Vagina (tissue), 2 donors: ENCODE data around the gene RASSF10. TPM values are rescaled to one million over a fixed set of nuclear protein-coding genes. Genes with fewer than 3 reads are reported as not detected.

ENCODE experiments used
- DNase-seq, 2 donors: peaks; one replicate each; pipeline ENCODE4 v3.0.0-alpha.2; 2017; ENCODE audit errors: extremely low spot score in 2 of 2
- H3K27ac ChIP-seq: fragments of 200-600 bp; sonication (generic); one replicate; pipeline ENCODE4 v1.5.1; 2019
- H3K27me3 ChIP-seq: fragments of 200-600 bp; sonication (generic); one replicate; pipeline ENCODE4 v1.5.1; 2019
- H3K36me3 ChIP-seq, 2 donors: fragments of 200-600 bp; sonication (generic); one replicate each; pipeline ENCODE4 v1.5.1; 2017 to 2019
- H3K4me1 ChIP-seq: fragments of 200-600 bp; sonication (generic); one replicate; pipeline ENCODE4 v1.5.1; 2019
- H3K4me3 ChIP-seq, 2 donors: fragments of 200-600 bp; sonication (generic); 1 replicate in 1 of 2; 2 replicates in 1 of 2; pipeline ENCODE4 v1.5.1; 2016 to 2019
- H3K9me3 ChIP-seq: fragments of 200-600 bp; sonication (generic); one replicate; pipeline ENCODE4 v1.5.1; 2019
- POLR2A ChIP-seq, 2 donors: fragments of 450-650 bp; IDR thresholded peaks; one replicate each; pipeline ENCODE4 v1.6.1; 2017; ENCODE audit warnings: antibody characterized with exemption in 2 of 2, mild to moderate bottlenecking in 2 of 2, moderate library complexity in 2 of 2
- POLR2AphosphoS5 ChIP-seq, 2 donors: sonication (generic); formaldehyde crosslinking; IDR thresholded peaks; one replicate each; pipeline ENCODE4 v1.9.0; 2017; ENCODE audit warnings: antibody characterized with exemption in 2 of 2, mild to moderate bottlenecking in 2 of 2, low read depth in 1 of 2; ENCODE audit not compliant: insufficient read depth in 1 of 2
- intact Hi-C: fragments of 100-400 bp; cut with DNase I; formaldehyde crosslinking; loops from one replicate; pipeline ENCODE4 v1.15.1; 2023
- total RNA-seq: library from RNA; depleted of rRNA; stranded (reverse); fragments of >200 nt; gene quantifications from one replicate; pipeline ENCODE4 v1.2.3, GENCODE V29; 2016
- TF ChIP-seq, protein P1 (sequence below), 3 experiments: fragments of 450-650 bp in 2 of 3; fragments of 200-600 bp in 1 of 3; sonication (generic) in 1 of 3; IDR thresholded peaks; one replicate each; pipeline ENCODE4 v1.5.1; 2017 to 2019; ENCODE audit warnings: antibody characterized with exemption in 3 of 3, mild to moderate bottlenecking in 2 of 3, moderate library complexity in 2 of 3

Gene RASSF10
- total RNA-seq, 1 donor from 2014 or later: 3.7 TPM

DNA sequence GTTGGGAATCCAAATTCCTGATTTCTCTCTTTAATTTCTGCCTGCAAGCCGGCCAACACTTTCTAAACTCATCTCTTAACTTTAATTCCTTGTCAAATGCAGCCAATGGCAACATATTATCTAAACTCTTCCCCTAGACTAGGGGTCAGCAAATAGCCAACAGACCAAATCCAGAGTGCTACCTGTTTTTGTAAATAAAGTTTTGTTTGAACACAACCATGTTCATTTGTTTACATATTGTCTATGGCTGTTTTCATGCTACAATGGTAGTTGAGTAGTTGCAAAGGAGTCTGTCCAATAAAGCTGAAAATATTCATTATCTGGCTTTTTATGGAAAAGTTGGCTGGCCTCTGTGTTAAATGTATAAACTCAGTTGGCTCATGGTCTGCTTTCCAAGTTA lies 37.2 kb upstream of the RASSF10 start:
- no peaks in the 10 kb centered on the region for H3K36me3 ChIP-seq
- TF ChIP-seq POLR2A (IDR thresholded peaks at IDR 0.05): no peak
- TF ChIP-seq POLR2AphosphoS5 (IDR thresholded peaks at IDR 0.05; ENCODE audit: insufficient read depth in 1 of 2, low read depth in 1 of 2): no peak
- TF ChIP-seq, protein P1, sequence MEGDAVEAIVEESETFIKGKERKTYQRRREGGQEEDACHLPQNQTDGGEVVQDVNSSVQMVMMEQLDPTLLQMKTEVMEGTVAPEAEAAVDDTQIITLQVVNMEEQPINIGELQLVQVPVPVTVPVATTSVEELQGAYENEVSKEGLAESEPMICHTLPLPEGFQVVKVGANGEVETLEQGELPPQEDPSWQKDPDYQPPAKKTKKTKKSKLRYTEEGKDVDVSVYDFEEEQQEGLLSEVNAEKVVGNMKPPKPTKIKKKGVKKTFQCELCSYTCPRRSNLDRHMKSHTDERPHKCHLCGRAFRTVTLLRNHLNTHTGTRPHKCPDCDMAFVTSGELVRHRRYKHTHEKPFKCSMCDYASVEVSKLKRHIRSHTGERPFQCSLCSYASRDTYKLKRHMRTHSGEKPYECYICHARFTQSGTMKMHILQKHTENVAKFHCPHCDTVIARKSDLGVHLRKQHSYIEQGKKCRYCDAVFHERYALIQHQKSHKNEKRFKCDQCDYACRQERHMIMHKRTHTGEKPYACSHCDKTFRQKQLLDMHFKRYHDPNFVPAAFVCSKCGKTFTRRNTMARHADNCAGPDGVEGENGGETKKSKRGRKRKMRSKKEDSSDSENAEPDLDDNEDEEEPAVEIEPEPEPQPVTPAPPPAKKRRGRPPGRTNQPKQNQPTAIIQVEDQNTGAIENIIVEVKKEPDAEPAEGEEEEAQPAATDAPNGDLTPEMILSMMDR (IDR thresholded peaks at IDR 0.05): no peak
- H3K9me3 ChIP-seq: no peaks in the 10 kb centered on the region
- H3K4me3 ChIP-seq: no peak overlapping the region
- intact Hi-C loops: no loop called here
- H3K27me3 ChIP-seq: no peaks in the 10 kb centered on the region
- H3K27ac ChIP-seq: no peak overlapping the region
- H3K4me1 ChIP-seq: no peaks in the 10 kb centered on the region
- DNase-seq: no peak

DNA sequence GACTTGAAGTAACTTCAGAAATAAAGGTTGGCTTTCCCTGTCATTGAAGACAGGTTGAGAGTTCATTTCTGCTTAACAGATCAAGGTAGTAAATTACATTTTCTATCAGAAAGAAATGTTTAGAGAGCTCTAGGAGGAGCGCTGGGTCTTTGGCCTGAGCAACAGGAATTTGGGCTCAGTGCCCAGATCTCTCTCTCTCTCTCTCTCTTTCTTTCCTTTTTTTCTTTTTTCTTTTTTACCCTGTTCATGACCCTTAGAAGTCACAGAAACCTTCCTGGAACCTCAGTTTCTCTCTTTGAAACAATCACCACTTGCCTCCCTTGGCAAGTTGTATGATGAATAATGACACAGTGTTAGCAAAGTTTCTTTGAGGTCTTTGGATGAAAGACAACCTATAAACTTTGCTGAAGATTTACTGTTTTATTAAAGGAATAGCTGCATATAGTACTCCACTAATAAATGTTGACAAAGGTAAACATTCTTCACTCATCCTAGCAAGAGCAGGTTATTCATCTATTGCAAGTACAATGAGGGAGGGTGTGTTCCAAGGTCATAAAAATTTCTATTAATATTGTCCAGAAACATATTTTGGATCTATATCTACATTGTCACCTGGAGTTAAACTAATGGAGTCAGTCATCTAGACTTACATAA lies 35.5 kb upstream of the RASSF10 start:
- Histone ChIP-seq H3K4me3 (no peak overlapping the region), H3K27me3 (no peaks in the 10 kb centered on the region), H3K9me3 (no peaks in the 10 kb centered on the region), H3K4me1 (no peaks in the 10 kb centered on the region), H3K27ac (no peak overlapping the region), H3K36me3 (no peaks in the 10 kb centered on the region)
- no peak for DNase-seq
- TF ChIP-seq POLR2A (IDR thresholded peaks at IDR 0.05) (no peak), POLR2AphosphoS5 (IDR thresholded peaks at IDR 0.05; ENCODE audit: insufficient read depth in 1 of 2, low read depth in 1 of 2) (no peak)
- TF ChIP-seq, protein P1 (IDR thresholded peaks at IDR 0.05): no peak
- intact Hi-C loops: no loop called here

DNA sequence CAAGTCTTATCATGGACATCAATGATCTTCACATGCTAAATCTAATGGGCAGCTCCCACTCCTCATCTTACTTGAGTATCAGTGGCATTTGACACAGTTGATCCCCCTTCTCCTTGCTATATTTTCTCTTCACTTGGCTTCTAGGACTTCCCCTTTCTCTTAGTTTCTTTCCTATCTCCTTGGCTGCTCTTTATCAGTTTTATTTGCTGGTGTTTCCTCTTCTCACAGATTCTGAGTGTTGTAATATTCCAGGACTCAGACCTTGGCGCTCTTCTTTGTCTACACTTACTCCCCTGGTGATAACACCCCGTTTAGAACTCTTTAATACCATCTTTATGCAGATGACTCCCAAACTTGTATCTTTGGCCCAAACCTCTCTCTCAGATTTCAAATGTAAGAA lies 33.9 kb upstream of the RASSF10 start:
- H3K4me1 ChIP-seq: no peaks in the 10 kb centered on the region
- DNase-seq: no peak
- H3K27ac ChIP-seq: no peak overlapping the region
- H3K4me3 ChIP-seq: no peak overlapping the region
- no peaks in the 10 kb centered on the region for H3K36me3 ChIP-seq
- intact Hi-C loops: no loop called here
- TF ChIP-seq, protein P1 (IDR thresholded peaks at IDR 0.05): no peak
- no peak for TF ChIP-seq POLR2AphosphoS5 (IDR thresholded peaks at IDR 0.05; ENCODE audit: insufficient read depth in 1 of 2, low read depth in 1 of 2)
- TF ChIP-seq POLR2A (IDR thresholded peaks at IDR 0.05): no peak
- no peaks in the 10 kb centered on the region for H3K27me3 ChIP-seq
- H3K9me3 ChIP-seq: no peaks in the 10 kb centered on the region

DNA sequence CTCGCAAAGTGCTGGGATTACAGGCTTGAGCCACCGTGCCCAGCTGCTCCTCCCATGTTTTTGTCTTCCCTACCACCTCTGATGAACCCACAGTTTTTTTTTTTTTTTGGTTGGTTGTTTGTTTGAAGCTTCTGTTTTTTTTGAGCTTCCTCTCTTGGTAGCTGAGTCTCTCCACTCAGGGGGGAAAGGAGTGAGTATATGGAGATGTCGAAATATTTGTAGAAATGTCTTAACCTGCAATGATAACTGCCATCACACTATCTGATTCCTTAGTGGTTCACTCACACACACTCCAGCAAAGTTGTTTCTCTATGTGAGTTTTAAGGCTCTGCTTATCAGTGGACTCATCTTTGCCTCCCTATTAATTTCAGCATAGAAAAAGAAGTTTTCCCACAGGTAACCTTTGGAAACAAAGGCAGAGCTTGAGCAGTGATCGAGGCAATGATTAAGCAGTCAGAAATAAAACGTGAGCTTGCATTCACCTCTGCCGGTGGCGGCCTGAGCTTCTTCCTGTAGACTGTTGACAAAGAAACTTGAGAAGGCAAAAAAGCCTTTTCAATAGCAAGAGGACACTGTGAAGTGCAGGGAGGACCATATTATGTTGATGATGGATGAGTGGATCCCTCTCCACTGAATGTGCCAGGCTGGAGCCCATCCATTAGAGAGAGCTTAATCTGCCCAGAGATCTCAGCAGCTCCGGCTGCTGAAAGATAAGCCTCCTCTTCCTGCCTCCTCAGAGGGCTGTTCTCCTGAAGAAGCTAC lies 29.0 kb upstream of the RASSF10 start:
- no peak overlapping the region for H3K4me3 ChIP-seq

More for the DNA sequence above, 29.0 kb upstream of the RASSF10 start:
- Histone ChIP-seq H3K27ac (no peak overlapping the region), H3K36me3 (no peaks in the 10 kb centered on the region), H3K9me3 (no peaks in the 10 kb centered on the region), H3K27me3 (no peaks in the 10 kb centered on the region), H3K4me1 (no peaks in the 10 kb centered on the region)
- intact Hi-C loops: no loop called here
- TF ChIP-seq POLR2A (IDR thresholded peaks at IDR 0.05) (no peak), POLR2AphosphoS5 (IDR thresholded peaks at IDR 0.05; ENCODE audit: insufficient read depth in 1 of 2, low read depth in 1 of 2) (no peak)
- TF ChIP-seq, protein P1 (IDR thresholded peaks at IDR 0.05): no peak
- no peak for DNase-seq
